DOHH2 (cell line): ENCODE results near the gene CBFB.

Experiments
- H3F3A ChIP-seq: fragments of 200-600 bp; sonication (generic), shearing (Covaris generic); 2 replicates; pipeline ENCODE4 v1.6.0; 2016; ENCODE audit warnings: antibody characterized with exemption, mild to moderate bottlenecking; ENCODE audit not compliant: control insufficient read depth, insufficient read depth
- H3K27ac ChIP-seq: fragments of 200-600 bp; sonication (generic); 2 replicates; pipeline ENCODE4 v1.5.1; 2014; ENCODE audit warnings: low read depth, mild to moderate bottlenecking, low read length, moderate library complexity
- H3K27me3 ChIP-seq: fragments of 200-600 bp; sonication (generic); 2 replicates; pipeline ENCODE4 v1.6.1; 2014; ENCODE audit warnings: mild to moderate bottlenecking, low read length, mixed read lengths; ENCODE audit not compliant: control insufficient read depth
- H3K36me3 ChIP-seq: fragments of 200-600 bp; sonication (generic); 2 replicates; pipeline ENCODE4 v1.6.1; 2014; ENCODE audit warnings: mild to moderate bottlenecking, low read length, moderate library complexity, mixed read lengths; ENCODE audit not compliant: control insufficient read depth
- H3K4me1 ChIP-seq: fragments of 200-600 bp; sonication (generic); 2 replicates; pipeline ENCODE4 v1.6.1; 2014; ENCODE audit warnings: mild to moderate bottlenecking, low read length, mixed read lengths; ENCODE audit not compliant: control insufficient read depth
- H3K4me2 ChIP-seq: fragments of 200-600 bp; sonication (generic); 2 replicates; pipeline ENCODE4 v1.6.0; 2014; ENCODE audit warnings: mild to moderate bottlenecking, low read length, moderate library complexity
- H3K4me3 ChIP-seq: fragments of 200-600 bp; sonication (generic); 2 replicates; pipeline ENCODE4 v1.5.1; 2014; ENCODE audit warnings: mild to moderate bottlenecking, low read length, mixed read lengths
- H3K79me2 ChIP-seq: fragments of 200-600 bp; sonication (generic); 2 replicates; pipeline ENCODE4 v1.6.1; 2014; ENCODE audit warnings: mild to moderate bottlenecking, low read length, mixed read lengths; ENCODE audit not compliant: control insufficient read depth
- H3K9me2 ChIP-seq: fragments of 200-600 bp; sonication (generic); replicated peaks from 2 replicates; pipeline ENCODE4 v1.6.1; 2014; ENCODE audit warnings: mild to moderate bottlenecking, low read length, mixed read lengths; ENCODE audit not compliant: control insufficient read depth
- H3K9me3 ChIP-seq: fragments of 200-600 bp; sonication (generic); 2 replicates; pipeline ENCODE4 v1.6.1; 2014; ENCODE audit warnings: antibody characterized with exemption, low read length, mixed read lengths; ENCODE audit not compliant: control insufficient read depth, insufficient read depth
- H4K20me1 ChIP-seq: fragments of 200-600 bp; sonication (generic); 2 replicates; pipeline ENCODE4 v1.6.0; 2014; ENCODE audit warnings: low read depth, mild to moderate bottlenecking, antibody characterized with exemption, low read length, moderate library complexity; ENCODE audit not compliant: control insufficient read depth, insufficient read depth
- EZH2phosphoT487 ChIP-seq: fragments of 200-600 bp; sonication (generic); IDR thresholded peaks from 2 replicates; pipeline ENCODE4 v1.6.1; 2017; ENCODE audit warnings: borderline replicate concordance, mild to moderate bottlenecking, antibody characterized with exemption, low read length, moderate library complexity, mixed read lengths
- TF ChIP-seq, protein P1 (sequence below): fragments of 200-600 bp; sonication (generic); IDR thresholded peaks from one replicate; pipeline ENCODE4 v1.5.1; 2014; ENCODE audit warnings: antibody characterized with exemption, mild to moderate bottlenecking, low read depth, low read length; ENCODE audit not compliant: poor library complexity, severe bottlenecking

The CBFB gene

DNA sequence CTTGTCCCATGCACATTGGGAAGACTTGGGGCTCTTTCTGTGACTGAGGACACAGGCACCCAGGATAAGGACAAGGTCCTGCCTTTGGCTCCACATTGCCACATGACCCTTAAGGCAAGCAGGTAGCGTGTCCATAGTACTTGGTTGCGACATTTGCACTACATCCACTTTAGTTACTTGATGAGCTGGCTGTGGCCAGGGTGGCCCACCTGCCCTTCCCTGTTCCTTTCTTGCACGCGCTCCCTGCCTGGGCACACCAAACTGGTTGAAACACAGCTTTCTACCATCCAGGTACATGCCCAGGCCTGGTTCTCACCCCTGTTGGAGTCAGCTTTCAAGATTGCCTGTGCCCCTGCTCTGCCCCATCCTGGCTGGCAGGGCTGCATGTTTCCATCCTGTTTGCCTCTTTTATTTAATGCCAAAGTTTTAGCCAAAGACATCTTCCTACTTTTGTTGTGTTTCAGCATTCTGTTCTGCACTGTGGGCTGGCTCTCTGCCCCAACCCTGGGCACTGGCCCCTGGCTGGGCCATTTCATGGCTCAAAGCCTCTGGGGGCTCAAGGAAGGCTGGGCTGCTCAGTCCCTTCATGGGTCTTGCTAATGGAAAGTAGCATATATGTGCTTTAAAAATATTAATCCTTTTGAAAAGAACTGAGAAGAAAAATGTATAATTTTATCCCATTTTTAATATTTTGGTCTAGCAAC lies 118.6 kb downstream of the CBFB start:
- 0 out of 2 replicates have a peak, but pooled peaks cover 3% of the 10 kb centered on the region for H3K4me1 ChIP-seq
- H3K27ac ChIP-seq = no peak overlapping the region
- H4K20me1 ChIP-seq = no peaks in the 10 kb centered on the region; the same call in 1 of the 2 replicates
- TF ChIP-seq, protein P1, sequence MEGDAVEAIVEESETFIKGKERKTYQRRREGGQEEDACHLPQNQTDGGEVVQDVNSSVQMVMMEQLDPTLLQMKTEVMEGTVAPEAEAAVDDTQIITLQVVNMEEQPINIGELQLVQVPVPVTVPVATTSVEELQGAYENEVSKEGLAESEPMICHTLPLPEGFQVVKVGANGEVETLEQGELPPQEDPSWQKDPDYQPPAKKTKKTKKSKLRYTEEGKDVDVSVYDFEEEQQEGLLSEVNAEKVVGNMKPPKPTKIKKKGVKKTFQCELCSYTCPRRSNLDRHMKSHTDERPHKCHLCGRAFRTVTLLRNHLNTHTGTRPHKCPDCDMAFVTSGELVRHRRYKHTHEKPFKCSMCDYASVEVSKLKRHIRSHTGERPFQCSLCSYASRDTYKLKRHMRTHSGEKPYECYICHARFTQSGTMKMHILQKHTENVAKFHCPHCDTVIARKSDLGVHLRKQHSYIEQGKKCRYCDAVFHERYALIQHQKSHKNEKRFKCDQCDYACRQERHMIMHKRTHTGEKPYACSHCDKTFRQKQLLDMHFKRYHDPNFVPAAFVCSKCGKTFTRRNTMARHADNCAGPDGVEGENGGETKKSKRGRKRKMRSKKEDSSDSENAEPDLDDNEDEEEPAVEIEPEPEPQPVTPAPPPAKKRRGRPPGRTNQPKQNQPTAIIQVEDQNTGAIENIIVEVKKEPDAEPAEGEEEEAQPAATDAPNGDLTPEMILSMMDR = no peak
- TF ChIP-seq EZH2phosphoT487 = no peak
- H3K4me2 ChIP-seq = no peak overlapping the region
- H3F3A ChIP-seq = no peaks in the 10 kb centered on the region; the same call in 1 of the 2 replicates
- no peak overlapping the region for H3K4me3 ChIP-seq
- H3K79me2 ChIP-seq = no peaks in the 10 kb centered on the region
- H3K9me3 ChIP-seq = no peaks in the 10 kb centered on the region
- H3K9me2 ChIP-seq = no peaks in the 10 kb centered on the region
- peaks cover 13% of the 10 kb centered on the region; the same call in 1 of the 2 replicates for H3K27me3 ChIP-seq
- peaks cover 38% of the 10 kb centered on the region for H3K36me3 ChIP-seq

DNA sequence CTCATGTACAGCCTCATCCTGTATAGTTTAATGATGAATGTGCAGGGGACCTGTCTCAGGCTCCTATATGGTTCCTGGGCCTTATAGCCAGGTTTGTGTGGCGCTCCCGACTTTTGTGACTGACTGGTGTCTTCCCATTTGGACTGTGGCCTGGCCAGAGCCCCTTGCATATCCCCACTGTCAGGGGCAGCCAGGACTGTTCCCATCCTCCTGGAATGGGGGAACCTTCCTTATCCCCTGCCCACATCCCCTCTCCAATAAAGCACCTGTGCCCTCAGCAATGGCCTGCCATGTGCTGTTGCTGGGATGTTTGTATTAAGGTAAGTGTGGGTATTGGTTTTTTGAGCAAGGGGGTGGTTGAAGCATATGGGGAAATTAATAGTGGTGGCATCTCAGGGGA lies 119.3 kb downstream of the CBFB start:
- Histone ChIP-seq H3K36me3 (peaks cover 32% of the 10 kb centered on the region), H4K20me1 (no peaks in the 10 kb centered on the region; the same call in 1 of the 2 replicates)
- no peak for TF ChIP-seq EZH2phosphoT487
- TF ChIP-seq, protein P1 = no peak

DNA sequence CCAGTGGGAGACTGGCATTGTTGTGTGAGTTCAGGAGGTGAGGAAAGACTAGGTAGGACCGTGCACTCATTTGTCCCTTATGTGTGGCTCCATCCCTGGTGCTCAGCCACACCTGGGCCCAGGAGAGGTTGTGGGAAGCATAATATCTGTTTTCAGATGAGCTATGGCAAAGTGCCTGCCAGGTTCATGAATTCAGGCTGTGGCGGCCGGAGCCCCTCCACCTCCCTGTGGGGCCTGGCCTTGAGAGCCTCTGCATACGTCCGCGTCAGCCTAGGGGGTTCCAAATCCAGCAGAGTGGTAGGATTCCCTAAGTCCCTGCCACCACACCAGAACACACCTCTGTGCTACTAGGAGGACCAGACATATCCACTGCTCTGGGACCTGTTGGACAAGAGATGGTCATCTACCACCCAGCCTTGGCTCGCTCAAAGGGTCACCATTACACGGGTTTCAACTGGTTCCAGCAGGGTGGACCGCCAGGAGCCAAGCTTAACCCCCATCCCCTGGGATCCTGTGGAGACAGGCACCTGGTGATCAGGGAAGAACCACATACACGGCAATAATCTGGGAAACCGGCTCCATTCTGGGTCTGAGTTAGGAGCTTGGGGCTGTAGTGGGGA lies 119.8 kb downstream of the CBFB start:
- Histone ChIP-seq H3K4me1 (0 out of 2 replicates have a peak, but pooled peaks cover 3% of the 10 kb centered on the region), H3K4me2 (no peak overlapping the region)
- TF ChIP-seq, protein P1 = no peak
- no peak for TF ChIP-seq EZH2phosphoT487

More for the DNA sequence above, 119.3 kb downstream of the CBFB start:
- Histone ChIP-seq H3F3A (no peaks in the 10 kb centered on the region; the same call in 1 of the 2 replicates), H3K27me3 (peaks cover 13% of the 10 kb centered on the region; the same call in 1 of the 2 replicates), H3K27ac (no peak overlapping the region), H3K4me3 (no peak overlapping the region), H3K4me2 (no peak overlapping the region), H3K9me3 (no peaks in the 10 kb centered on the region), H3K79me2 (no peaks in the 10 kb centered on the region), H3K9me2 (no peaks in the 10 kb centered on the region), H3K4me1 (0 out of 2 replicates have a peak, but pooled peaks cover 3% of the 10 kb centered on the region)

More for the DNA sequence above, 119.8 kb downstream of the CBFB start:
- Histone ChIP-seq H4K20me1 (no peaks in the 10 kb centered on the region; the same call in 1 of the 2 replicates), H3K36me3 (peaks cover 29% of the 10 kb centered on the region), H3K27ac (no peak overlapping the region), H3K4me3 (no peak overlapping the region), H3K79me2 (no peaks in the 10 kb centered on the region), H3K9me2 (no peaks in the 10 kb centered on the region), H3K9me3 (no peaks in the 10 kb centered on the region), H3K27me3 (peaks cover 13% of the 10 kb centered on the region; the same call in 1 of the 2 replicates), H3F3A (no peaks in the 10 kb centered on the region; the same call in 1 of the 2 replicates)
